ENCODE measurements around the gene MECP2.
A peak's percentile ranks its signal among the peaks of the same experiment; 100 is the strongest.

Gene MECP2

GRCh38 chrX:154029439-154029838 lies 68.1 kb downstream of the MECP2 start:
- H3K4me3 ChIP-seq: no peak overlapping the region
- no peak for DNase-seq (ENCODE audit: low spot score in 2 of 2)
- H3K4me1 ChIP-seq: no peaks in the 10 kb centered on the region
- no peaks in the 10 kb centered on the region for H3K9me3 ChIP-seq
- in situ Hi-C loops (cut with MboI; ENCODE audit: low sequenced_read_pairs): no loop called here
- no peaks in the 10 kb centered on the region for H3K27me3 ChIP-seq (ENCODE audit: low read depth)
- peaks cover 55% of the 10 kb centered on the region for H3K36me3 ChIP-seq (replicated peaks)

- H3K4me3 ChIP-seq: no peak overlapping the region
- in situ Hi-C loops (cut with MboI; ENCODE audit: low sequenced_read_pairs): no loop called here
Measured at GRCh38 chrX:154028502-154029184, 68.9 kb downstream of the MECP2 start.

GRCh38 chrX:154027986-154028385 lies 69.5 kb downstream of the MECP2 start:
- Histone ChIP-seq H3K9me3 (no peaks in the 10 kb centered on the region), H3K27me3 (ENCODE audit: low read depth) (no peaks in the 10 kb centered on the region), H3K4me3 (no peak overlapping the region), H3K36me3 (replicated peaks) (peaks cover 53% of the 10 kb centered on the region), H3K4me1 (peaks cover 8% of the 10 kb centered on the region)
- no peak for DNase-seq (ENCODE audit: low spot score in 2 of 2)
- in situ Hi-C loops (cut with MboI; ENCODE audit: low sequenced_read_pairs): no loop called here

More at GRCh38 chrX:154028502-154029184, 68.9 kb downstream of the MECP2 start:
- Histone ChIP-seq H3K9me3 (no peaks in the 10 kb centered on the region), H3K36me3 (replicated peaks) (peaks cover 55% of the 10 kb centered on the region), H3K27me3 (ENCODE audit: low read depth) (no peaks in the 10 kb centered on the region), H3K4me1 (peaks cover 1% of the 10 kb centered on the region)
- DNase-seq (ENCODE audit: low spot score in 2 of 2): no peak

- Histone ChIP-seq H3K27me3 (ENCODE audit: low read depth) (no peaks in the 10 kb centered on the region), H3K36me3 (replicated peaks) (peaks cover 44% of the 10 kb centered on the region), H3K4me3 (no peak overlapping the region), H3K9me3 (no peaks in the 10 kb centered on the region), H3K4me1 (peaks cover 18% of the 10 kb centered on the region)
- DNase-seq (ENCODE audit: low spot score in 2 of 2): no peak
- in situ Hi-C loops (cut with MboI; ENCODE audit: low sequenced_read_pairs): no loop called here
Measured at GRCh38 chrX:154027022-154027402, 70.5 kb downstream of the MECP2 start.

GRCh38 chrX:154026136-154027021 lies 71.1 kb downstream of the MECP2 start:
- in situ Hi-C loops (cut with MboI; ENCODE audit: low sequenced_read_pairs): no loop called here
- H3K36me3 ChIP-seq (replicated peaks): peaks cover 37% of the 10 kb centered on the region
- no peaks in the 10 kb centered on the region for H3K27me3 ChIP-seq (ENCODE audit: low read depth)
- peaks cover 24% of the 10 kb centered on the region for H3K4me1 ChIP-seq
- H3K9me3 ChIP-seq: no peaks in the 10 kb centered on the region
- H3K4me3 ChIP-seq: no peak overlapping the region
- DNase-seq (ENCODE audit: low spot score in 2 of 2): no peak

GRCh38 chrX:154025230-154025629 lies 72.3 kb downstream of the MECP2 start:
- no peaks in the 10 kb centered on the region for H3K9me3 ChIP-seq
- no peak overlapping the region for H3K4me3 ChIP-seq
- peaks cover 35% of the 10 kb centered on the region for H3K4me1 ChIP-seq
- H3K27me3 ChIP-seq (ENCODE audit: low read depth): no peaks in the 10 kb centered on the region
- H3K36me3 ChIP-seq (replicated peaks): peaks cover 29% of the 10 kb centered on the region
- no peak for DNase-seq (ENCODE audit: low spot score in 2 of 2)
- in situ Hi-C loops (cut with MboI; ENCODE audit: low sequenced_read_pairs): no loop called here

GRCh38 chrX:154024271-154024670 lies 73.2 kb downstream of the MECP2 start:
- Histone ChIP-seq H3K36me3 (replicated peaks) (peaks cover 22% of the 10 kb centered on the region), H3K27me3 (ENCODE audit: low read depth) (no peaks in the 10 kb centered on the region), H3K4me3 (no peak overlapping the region), H3K4me1 (peaks cover 38% of the 10 kb centered on the region), H3K9me3 (no peaks in the 10 kb centered on the region)
- no peak for DNase-seq (ENCODE audit: low spot score in 2 of 2)
- in situ Hi-C loops (cut with MboI; ENCODE audit: low sequenced_read_pairs): loop anchor here (25.0 kb wide), 2 partner anchors 313 to 513 kb away; partner anchors contain the start of genes G6PD and IKBKG

GRCh38 chrX:154023276-154024000 lies 74.1 kb downstream of the MECP2 start:
- in situ Hi-C loops (cut with MboI; ENCODE audit: low sequenced_read_pairs): loop anchor here (25.0 kb wide), 2 partner anchors 314 to 514 kb away; partner anchors contain the start of genes G6PD and IKBKG
- peaks cover 21% of the 10 kb centered on the region for H3K36me3 ChIP-seq (replicated peaks)
- H3K9me3 ChIP-seq: no peaks in the 10 kb centered on the region
- peaks cover 44% of the 10 kb centered on the region for H3K4me1 ChIP-seq
- no peak overlapping the region for H3K4me3 ChIP-seq
- DNase-seq (ENCODE audit: low spot score in 2 of 2): no peak
- H3K27me3 ChIP-seq (ENCODE audit: low read depth): no peaks in the 10 kb centered on the region

- DNase-seq (ENCODE audit: low spot score in 2 of 2): peak in 1 of 2 experiments; percentile 31
- H3K9me3 ChIP-seq: no peaks in the 10 kb centered on the region
- H3K4me3 ChIP-seq: no peak overlapping the region
- in situ Hi-C loops (cut with MboI; ENCODE audit: low sequenced_read_pairs): loop anchor here (25.0 kb wide), 2 partner anchors 315 to 515 kb away; partner anchors contain the start of genes G6PD and IKBKG
- peaks cover 23% of the 10 kb centered on the region for H3K36me3 ChIP-seq (replicated peaks)
- no peaks in the 10 kb centered on the region for H3K27me3 ChIP-seq (ENCODE audit: low read depth)
- peaks cover 48% of the 10 kb centered on the region for H3K4me1 ChIP-seq
Measured at GRCh38 chrX:154022108-154022507, 75.4 kb downstream of the MECP2 start.

GRCh38 chrX:154021131-154021611 lies 76.3 kb downstream of the MECP2 start:
- peaks cover 48% of the 10 kb centered on the region for H3K4me1 ChIP-seq

GRCh38 chrX:154020536-154021115 lies 76.9 kb downstream of the MECP2 start:
- H3K4me1 ChIP-seq: peaks cover 48% of the 10 kb centered on the region
- H3K4me3 ChIP-seq: peak overlapping the region; percentile 49
- H3K9me3 ChIP-seq: no peaks in the 10 kb centered on the region
- in situ Hi-C loops (cut with MboI; ENCODE audit: low sequenced_read_pairs): loop anchor here (25.0 kb wide), 2 partner anchors 317 to 517 kb away; partner anchors contain the start of genes G6PD and IKBKG
- no peak for DNase-seq (ENCODE audit: low spot score in 2 of 2)
- no peaks in the 10 kb centered on the region for H3K27me3 ChIP-seq (ENCODE audit: low read depth)
- H3K36me3 ChIP-seq (replicated peaks): peaks cover 35% of the 10 kb centered on the region

More at GRCh38 chrX:154021131-154021611, 76.3 kb downstream of the MECP2 start:
- peaks cover 30% of the 10 kb centered on the region for H3K36me3 ChIP-seq (replicated peaks)
- peak in 1 of 2 experiments; percentile 36 for DNase-seq (ENCODE audit: low spot score in 2 of 2)
- in situ Hi-C loops (cut with MboI; ENCODE audit: low sequenced_read_pairs): loop anchor here (25.0 kb wide), 2 partner anchors 316 to 516 kb away; partner anchors contain the start of genes G6PD and IKBKG
- no peaks in the 10 kb centered on the region for H3K27me3 ChIP-seq (ENCODE audit: low read depth)
- no peak overlapping the region; the same call in 1 of the 2 replicates for H3K4me3 ChIP-seq
- H3K9me3 ChIP-seq: no peaks in the 10 kb centered on the region

GRCh38 chrX:154019633-154020528 lies 77.6 kb downstream of the MECP2 start, which contains the start of gene IRAK1:
Gene IRAK1, minus strand, starts transcription at chrX:154019902. Its CDS starts 90 bp downstream, at chrX:154019812.
- Histone ChIP-seq H3K9me3 (no peaks in the 10 kb centered on the region), H3K4me1 (peaks cover 48% of the 10 kb centered on the region), H3K27me3 (ENCODE audit: low read depth) (no peaks in the 10 kb centered on the region), H3K4me3 (peak within 1 kb of the TSS; percentile 53), H3K36me3 (replicated peaks) (peaks cover 43% of the 10 kb centered on the region)
- DNase-seq (ENCODE audit: low spot score in 2 of 2): peak; percentile 33 to 70
- in situ Hi-C loops (cut with MboI; ENCODE audit: low sequenced_read_pairs): loop anchor here (25.0 kb wide), 2 partner anchors 317 to 517 kb away; partner anchors contain the start of genes G6PD and IKBKG

All from HAP-1 (cell line).